HPDE6-E6E7 (cell line): ENCODE measurements around the gene SEC61G.

Experiments
- DNase-seq: peaks from one replicate; pipeline ENCODE4 v3.0.0; 2011; ENCODE audit warnings: missing footprints; ENCODE audit errors: extremely low spot score

The SEC61G gene

DNA sequence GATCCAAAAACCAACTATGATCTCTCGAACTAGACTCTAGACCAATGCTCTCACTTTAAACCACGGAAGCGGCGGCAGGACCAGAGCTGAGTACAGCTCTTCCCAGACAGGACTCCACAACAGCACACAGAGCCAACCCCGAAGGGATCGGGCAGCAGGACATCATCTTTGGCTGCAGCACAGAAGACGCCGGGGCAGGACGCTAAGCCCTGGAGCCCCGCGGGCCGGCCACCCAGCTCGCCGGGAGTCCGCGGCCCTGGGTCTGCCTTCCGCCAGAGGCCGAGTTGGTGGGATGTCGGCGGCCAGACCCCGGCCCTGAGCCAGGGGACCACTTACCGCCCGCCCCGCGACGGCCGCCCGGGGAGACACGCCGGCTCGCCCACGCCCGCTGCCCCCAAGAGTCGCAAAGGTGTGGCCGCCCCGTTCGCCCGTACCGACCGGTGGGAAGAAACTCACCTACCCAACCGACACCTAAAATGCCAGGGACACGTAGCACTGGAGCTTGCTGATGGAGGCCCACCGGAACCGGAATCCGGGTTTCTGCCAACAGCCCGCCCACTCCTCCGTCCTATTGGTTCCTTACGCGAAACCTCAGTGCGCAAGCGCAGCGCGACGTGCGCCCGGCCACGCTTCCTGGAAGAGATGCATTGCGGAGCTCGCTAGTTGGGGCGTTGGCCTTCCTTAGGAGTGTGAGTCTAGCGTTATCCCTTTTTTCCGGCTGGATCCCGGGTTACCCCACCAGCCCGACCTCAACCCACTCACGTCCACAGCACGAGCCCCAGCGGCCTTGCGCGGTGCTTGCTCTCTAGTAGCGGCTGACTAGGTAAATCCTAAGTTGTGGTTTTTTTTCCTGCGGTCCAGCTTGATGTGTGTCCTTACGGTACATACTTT, at the start of gene SEC61G:
Gene SEC61G (minus strand): TSS at position 510 of the 891 bp plus-strand sequence. CDS start 1,623 bp downstream, outside the sequence.
- DNase-seq, result peak; percentile 96

DNA sequence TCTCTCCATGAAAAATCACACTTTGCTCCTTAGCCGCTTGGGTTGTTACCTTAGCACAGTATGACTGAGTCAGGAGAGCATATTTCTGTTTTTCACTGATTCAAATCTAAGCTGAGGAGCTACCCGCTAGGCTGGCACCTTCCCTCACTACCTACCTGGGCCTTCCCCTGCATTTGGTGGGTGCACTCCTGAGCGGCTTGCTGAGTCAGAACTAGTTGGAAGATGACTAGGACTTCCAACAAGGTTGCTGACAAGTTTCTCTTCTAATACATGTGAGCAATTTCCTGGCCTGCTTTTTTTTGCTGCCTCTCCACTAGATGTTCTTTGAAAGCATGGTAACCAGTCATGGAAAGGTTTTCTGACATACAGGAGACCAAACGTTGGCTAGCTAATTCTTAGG, 43.8 kb upstream of the SEC61G start:
- peak; percentile 35 for DNase-seq

DNA sequence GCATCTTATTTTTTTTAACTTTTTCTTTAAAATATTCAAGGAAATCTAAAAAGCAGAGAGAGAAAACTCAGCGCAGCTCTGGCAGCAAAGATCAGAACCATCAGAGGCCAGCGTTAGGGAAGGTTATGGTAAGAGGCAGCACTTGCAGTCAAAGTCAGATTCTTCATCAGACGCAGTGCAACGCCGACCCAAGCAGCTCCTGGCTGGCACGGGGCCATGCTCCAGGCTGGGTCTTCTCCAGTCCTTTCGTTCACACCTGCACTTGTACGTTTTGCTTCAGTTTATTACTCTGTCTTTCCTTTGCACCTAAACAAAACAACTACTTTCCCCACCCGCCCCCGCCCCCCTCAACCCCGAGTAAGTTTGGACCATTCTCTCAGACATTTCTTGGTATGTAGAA, 43.1 kb upstream of the SEC61G start:
- DNase-seq, result no peak

DNA sequence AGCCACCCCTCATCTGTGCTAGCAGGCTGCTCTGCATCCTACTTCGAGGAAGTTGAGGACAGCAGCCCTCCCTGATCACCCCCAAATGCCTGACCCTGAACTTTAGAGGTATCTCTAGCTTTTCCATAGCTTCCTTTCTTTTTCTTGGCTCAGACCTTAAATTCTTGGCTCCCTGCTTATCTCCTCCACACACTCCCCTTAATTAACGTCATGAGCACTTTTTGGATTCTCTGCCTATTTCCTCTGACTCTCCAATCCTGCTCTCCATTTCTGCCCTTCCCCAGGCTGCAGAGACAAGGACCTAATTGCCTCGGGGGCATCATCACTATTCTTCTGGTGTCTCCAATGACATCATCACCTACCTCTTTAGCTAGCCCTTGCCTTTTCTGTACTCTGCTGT, 40.8 kb upstream of the SEC61G start:
- no peak for DNase-seq

- no peak for DNase-seq
Measured at GRCh38 chr7:54798530-54798929, 39.5 kb upstream of the SEC61G start.

- no peak for DNase-seq
Measured at GRCh38 chr7:54796853-54797252, 37.8 kb upstream of the SEC61G start.

GRCh38 chr7:54796150-54796549, 37.1 kb upstream of the SEC61G start:
- no peak for DNase-seq

GRCh38 chr7:54792383-54792782, 33.4 kb upstream of the SEC61G start:
- no peak for DNase-seq

DNA sequence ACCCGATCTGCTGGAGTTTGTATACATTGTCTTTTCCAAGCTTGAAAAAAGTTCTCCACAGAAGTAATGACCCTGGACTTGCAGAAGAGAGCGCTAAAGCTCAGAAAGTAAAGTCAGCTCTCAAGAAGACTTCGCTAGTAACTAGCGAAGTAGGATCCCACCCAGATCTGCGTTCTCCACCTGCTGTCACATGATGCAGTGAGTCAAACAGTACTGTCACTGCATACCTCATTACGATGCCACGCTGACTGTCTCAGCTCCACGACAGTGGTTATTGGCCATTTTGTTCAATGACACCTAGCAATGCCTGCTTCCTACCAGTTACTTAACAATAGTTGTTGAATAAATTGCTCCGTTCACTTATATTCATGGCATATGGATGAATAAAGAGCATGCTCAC, 29.7 kb upstream of the SEC61G start:
- peak; percentile 76 for DNase-seq

- peak; percentile 84 for DNase-seq
Measured at GRCh38 chr7:54785261-54785660, 26.2 kb upstream of the SEC61G start.

DNA sequence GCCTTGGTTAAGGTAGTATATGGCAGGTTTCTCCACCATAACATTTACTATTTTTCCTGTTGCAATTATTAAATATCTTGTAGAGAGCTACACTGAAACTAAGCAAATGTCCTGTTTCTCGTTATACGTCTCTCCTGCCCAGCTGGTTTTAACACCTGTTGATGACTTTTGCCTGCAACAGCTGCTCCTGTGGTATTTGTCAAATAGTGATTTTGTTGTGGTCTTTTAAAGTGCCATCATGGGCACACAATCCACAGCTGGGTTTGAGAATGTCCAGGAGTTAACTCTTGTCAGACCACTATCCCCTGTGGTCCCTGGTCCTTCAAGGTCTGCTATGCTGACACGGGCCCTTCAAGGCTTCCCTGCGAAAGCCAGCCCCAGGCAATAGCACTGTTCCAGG, 24.9 kb upstream of the SEC61G start:
- DNase-seq, result no peak

DNA sequence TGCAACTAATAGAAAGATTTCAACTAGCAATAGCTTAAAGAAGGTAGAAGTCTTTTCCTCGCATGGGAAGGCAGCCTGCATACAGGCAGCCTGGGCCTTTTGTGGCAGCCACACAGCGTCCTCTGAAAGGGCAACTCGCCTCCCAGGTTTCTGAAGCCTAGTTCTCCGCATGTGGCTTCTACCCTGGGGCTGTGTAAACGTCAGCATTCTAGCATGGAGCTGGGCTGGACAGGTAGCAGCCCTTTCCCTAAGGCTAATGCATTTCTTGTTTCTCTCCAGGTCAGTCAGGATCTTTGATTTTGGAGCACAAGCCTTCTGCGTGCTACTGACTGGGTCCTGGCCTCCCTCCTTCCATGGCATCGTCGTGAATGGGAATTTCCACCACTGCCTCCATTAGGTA, 23.8 kb upstream of the SEC61G start:
- DNase-seq, result no peak

- no peak for DNase-seq
Measured at GRCh38 chr7:54782314-54782713, 23.3 kb upstream of the SEC61G start.

DNA sequence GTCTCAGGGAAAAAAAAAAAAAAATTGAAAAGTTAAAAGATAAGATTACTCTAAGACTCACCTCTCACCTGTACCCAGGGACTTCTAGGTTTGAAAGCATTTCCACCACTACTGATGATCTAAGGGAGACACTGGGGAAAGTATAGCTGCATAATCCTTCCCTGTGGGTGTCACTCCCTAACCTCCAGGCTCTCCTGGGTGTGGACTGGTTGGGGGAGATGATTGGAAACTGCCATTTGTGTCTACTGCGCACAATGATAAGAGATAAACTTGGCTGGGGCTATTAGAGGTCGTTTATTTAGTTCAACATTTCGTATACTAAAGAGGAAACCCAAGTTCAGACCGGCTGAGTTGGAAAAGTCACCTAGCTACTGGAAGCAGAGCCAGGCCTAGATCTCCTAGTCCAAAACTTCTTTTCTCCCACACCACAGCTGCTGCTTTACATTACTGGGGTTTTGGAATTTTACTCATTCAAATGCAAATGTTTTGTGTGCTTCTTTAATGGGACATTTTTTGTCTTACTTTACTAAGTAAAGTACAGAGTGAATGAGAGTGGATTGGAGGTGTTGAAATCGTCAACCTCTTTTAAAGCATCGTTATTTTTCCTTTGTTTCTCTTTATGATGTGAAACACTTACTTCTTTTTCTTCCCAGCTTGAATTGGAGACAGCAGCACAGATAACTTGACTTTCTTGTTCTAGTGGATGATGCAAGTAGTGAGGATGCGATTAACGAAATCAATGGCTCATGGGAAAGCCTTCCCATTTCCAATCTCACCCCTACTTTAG, 22.3 kb upstream of the SEC61G start:
- DNase-seq, result no peak

DNA sequence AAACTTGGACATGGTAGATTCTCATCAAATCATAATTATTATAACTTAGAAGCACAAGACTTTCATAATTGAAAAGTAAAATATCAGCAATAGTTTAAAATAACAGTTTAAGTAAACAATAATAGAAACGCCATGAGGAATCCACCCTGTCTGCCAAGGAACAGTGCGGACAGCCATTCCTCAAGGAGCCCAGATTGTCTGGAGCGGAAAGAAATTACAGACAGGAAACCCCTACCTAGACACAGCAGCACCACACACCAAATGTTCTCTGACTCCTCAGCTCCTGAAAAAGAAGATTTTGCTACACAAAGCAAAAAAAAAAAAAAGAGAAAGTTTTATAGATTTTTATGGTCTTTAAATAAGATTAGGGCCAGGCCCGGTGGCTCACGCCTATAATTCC, 21.5 kb upstream of the SEC61G start:
- no peak for DNase-seq

- no peak for DNase-seq
Measured at GRCh38 chr7:54778696-54779540, 19.9 kb upstream of the SEC61G start.

DNA sequence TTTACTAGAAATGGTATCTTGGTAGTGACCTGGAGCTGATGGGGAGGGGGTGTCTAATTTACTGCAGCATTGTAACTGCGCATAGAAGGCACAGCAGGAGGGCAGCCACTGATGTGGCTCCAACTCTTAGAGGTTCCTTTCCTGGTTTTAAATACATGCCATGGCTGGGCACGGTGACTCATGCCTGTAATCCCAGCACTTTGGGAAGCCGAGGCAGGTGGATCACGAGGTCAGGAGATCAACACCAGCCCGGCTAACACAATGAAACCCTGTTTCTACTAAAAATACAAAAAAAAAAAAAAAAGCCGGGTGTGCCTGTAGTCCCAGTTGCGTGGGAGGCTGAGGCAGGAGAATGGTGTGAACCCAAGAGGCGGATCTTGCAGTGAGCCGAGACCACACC, 19.2 kb upstream of the SEC61G start:
- no peak for DNase-seq

DNA sequence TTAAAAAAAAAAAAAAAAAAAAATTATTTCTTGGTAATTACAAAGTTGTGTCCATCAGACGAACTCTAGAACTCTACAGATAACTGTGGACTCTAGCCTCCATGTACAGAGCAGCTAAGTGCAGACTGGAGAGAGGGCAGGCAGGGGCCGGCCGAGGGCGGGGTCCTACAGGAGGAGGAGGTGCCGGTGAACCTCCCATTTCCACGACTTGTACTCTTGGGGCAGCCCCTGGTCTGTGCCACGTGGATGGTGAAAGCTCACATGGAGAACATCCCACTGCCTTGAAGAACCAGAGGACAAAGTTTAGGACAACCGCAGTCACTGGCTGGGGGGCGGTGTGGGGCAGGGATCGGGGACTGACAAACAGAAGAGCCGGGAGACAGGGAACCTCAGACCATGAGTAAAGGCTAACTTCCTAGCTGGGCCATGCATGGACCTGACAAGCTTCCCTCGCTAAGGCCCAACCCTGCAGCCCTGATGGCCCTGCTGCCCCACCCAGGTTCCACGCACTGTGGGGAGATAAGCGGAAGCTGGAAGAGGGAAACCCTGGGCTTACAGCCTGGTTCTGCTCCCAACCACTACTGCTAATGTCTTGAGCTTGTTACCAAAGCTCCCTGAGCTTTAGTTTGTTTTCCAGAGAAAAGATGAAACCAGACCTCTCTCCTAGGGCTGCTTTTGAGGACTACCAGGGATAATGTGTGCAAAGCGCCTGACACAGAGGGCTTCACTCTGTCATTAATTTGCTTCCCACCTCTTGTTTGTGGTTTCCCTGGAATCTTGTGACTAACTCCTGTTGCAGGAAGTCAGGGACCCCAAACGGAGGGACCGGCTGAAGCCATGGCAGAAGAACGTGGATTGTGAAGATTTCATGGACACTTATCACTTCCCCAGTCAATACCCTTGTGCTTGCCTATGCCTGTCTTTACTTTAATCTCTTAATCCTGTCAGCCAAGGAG, 16.1 kb upstream of the SEC61G start:
- DNase-seq, result no peak

DNA sequence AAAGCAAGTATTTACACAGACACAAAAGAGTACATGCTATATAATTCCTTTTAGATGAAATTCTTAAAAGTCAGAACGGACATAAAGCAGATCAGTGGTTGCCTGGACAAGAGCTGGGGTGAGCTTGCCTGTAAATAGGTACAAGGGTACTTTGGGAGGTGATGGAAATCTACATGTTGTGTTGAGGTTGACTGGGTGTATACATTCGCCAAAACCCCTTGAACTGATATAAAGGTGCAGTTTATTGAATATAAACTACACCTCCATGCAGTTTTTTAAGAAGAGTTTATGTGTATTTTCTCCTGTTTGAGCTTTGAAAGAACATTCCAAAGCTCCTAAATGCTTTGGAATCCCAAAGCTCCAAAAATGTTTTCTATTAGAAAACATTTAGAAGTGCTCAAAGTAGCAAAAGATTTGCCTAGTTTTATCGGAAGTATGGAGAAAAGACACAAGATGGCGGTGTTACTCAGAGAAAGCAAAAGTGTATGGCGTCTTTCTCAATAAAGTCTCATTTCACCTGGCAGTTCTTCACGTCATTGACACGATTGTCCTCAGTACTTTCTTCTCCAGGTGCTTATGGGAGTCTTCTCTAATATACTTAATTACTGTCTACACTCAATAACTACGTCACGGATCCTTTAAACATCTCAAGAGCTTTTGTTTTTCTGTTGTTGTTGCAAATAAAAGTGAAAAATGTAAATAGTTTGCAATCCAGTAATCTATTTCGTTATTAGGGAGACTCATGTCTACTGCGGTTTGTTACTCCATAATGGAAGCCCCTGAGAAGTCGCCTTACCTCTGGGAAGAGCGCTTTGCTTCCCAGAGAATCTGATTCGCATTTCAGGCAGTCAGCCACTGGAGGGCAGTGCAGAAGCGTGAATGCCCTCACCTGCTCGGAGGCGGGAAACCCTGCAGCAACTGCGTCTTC, 14.7 kb upstream of the SEC61G start:
- DNase-seq, result peak; percentile 73

- no peak for DNase-seq
Measured at GRCh38 chr7:54769203-54769602, 10.2 kb upstream of the SEC61G start.
